Esophagus muscularis mucosa (tissue), 4 donors: Measurements from ENCODE around the gene RBP4. TPM values are rescaled to one million over a fixed set of nuclear protein-coding genes. Genes with fewer than 3 reads are reported as not detected.

Experiments
- DNase-seq: peaks from one replicate; pipeline ENCODE4 v3.0.0-alpha.2; 2017; ENCODE audit errors: extremely low spot score
- H3K27ac ChIP-seq, 4 donors: fragments of 200-600 bp; sonication (generic); replicated peaks in 1 of 4; 1 replicate in 3 of 4; 2 replicates in 1 of 4; pipeline ENCODE4 v1.5.1; 2016 to 2019; ENCODE audit warnings: mild to moderate bottlenecking in 1 of 4
- H3K27me3 ChIP-seq, 4 donors: fragments of 200-600 bp; sonication (generic); one replicate each; pipeline versions ENCODE4 v1.5.1 to v1.6.0; 2016 to 2019
- H3K36me3 ChIP-seq, 4 donors: fragments of 200-600 bp; sonication (generic); one replicate each; pipeline ENCODE4 v1.5.1; 2016 to 2019
- H3K4me1 ChIP-seq, 4 donors: fragments of 200-600 bp; sonication (generic); one replicate each; pipeline ENCODE4 v1.5.1; 2016 to 2019
- H3K4me3 ChIP-seq, 4 donors: fragments of 200-600 bp; sonication (generic); 1 replicate in 2 of 4; 2 replicates in 2 of 4; pipeline ENCODE4 v1.5.1; 2016 to 2019; ENCODE audit warnings: mild to moderate bottlenecking in 4 of 4, moderate library complexity in 1 of 4
- H3K9me3 ChIP-seq, 4 donors: fragments of 200-600 bp; sonication (generic); 1 replicate in 3 of 4; 2 replicates in 1 of 4; pipeline ENCODE4 v1.5.1; 2016 to 2019
- CTCF ChIP-seq, 3 experiments: fragments of 200-600 bp in 2 of 3; fragments of 450-650 bp in 1 of 3; sonication (generic) in 2 of 3; IDR thresholded peaks; one replicate each; pipeline ENCODE4 v1.5.1; 2017 to 2019; ENCODE audit warnings: antibody characterized with exemption in 3 of 3, mild to moderate bottlenecking in 2 of 3, moderate library complexity in 1 of 3
- EP300 ChIP-seq: sonication (generic); formaldehyde crosslinking; IDR thresholded peaks from one replicate; pipeline ENCODE4 v1.6.1; 2017; ENCODE audit warnings: antibody characterized with exemption
- POLR2A ChIP-seq: fragments of 450-650 bp; IDR thresholded peaks from one replicate; pipeline ENCODE4 v1.6.1; 2017; ENCODE audit warnings: antibody characterized with exemption, moderate library complexity, mild to moderate bottlenecking, low read depth
- POLR2AphosphoS5 ChIP-seq, 2 donors: sonication (generic); formaldehyde crosslinking; IDR thresholded peaks; one replicate each; pipeline ENCODE4 v1.6.1; 2017; ENCODE audit warnings: antibody characterized with exemption in 2 of 2
- WGBS: methylation state at CpG from one replicate; pipeline ENCODE4 v1.1.5; 2018; 5-methylcytosine and 5-hydroxymethylcytosine counted together
- intact Hi-C: fragments of 100-400 bp; cut with DNase I; formaldehyde crosslinking; loops from one replicate; pipeline ENCODE4 v1.15.1; 2023
- total RNA-seq, 4 donors: library from RNA; depleted of rRNA; stranded (reverse); fragments of >200 nt; gene quantifications; one replicate each; pipeline versions ENCODE4 v1.1.0 to v1.2.1, GENCODE V29; 2016

RBP4 gene
- total RNA-seq, 4 donors from 2014 or later, result 0.83 to 2.0 (median 0.99) TPM; not detected in 1

DNA sequence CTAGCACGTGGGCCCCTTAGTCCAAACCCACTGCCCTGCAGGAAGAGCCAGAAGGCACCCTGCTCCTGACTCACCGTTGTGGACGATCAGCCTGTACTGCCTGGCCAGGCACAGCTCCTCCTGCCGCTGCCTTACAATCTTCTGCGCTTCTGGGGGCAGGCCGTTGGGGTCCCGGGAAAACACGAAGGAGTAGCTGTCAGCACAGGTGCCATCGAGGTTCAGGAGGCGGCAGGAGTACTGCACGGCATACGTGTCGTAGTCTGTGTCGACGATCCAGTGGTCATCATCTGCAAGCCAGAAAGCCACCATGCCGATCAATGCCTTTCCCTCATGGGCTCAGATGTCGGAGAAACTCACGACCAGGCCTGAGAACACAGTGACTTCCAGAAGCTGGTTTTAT, 7.3 kb downstream of the RBP4 start:
- H3K36me3 ChIP-seq, result no peaks in the 10 kb centered on the region
- DNase-seq, result no peak
- no peak overlapping the region for H3K27ac ChIP-seq
- H3K4me1 ChIP-seq, result no peaks in the 10 kb centered on the region
- H3K4me3 ChIP-seq, result no peak overlapping the region
- H3K27me3 ChIP-seq, result peaks cover 0 to under 1% (median 0%) of the 10 kb centered on the region in 4 donors
- intact Hi-C loops, result no loop called here
- TF ChIP-seq CTCF (IDR thresholded peaks at IDR 0.05) (no peak), POLR2A (no peak), POLR2AphosphoS5 (IDR thresholded peaks at IDR 0.05) (no peak), EP300 (no peak)
- H3K9me3 ChIP-seq, result no peaks in the 10 kb centered on the region
- WGBS, result 89% methylated on average over 12 of the region's 18 CpGs

DNA sequence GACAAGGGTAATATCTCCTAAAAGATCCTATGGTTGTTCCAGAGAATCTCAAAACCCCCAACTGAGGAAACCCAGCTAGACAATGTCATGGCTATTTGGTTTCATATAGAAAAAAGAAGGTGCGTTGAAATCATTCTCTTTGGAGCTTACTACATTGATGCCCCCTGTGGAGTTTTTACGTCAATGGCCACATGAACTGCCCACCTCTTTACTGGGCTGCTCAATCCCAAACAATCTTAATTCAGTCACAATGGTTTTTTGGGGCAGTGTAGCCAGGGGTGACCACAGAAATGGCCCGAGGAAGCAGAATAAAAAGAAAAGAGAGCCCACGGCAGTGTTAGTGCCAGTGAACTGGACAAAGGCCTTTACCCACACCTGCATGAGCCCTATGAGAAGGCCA, 7.8 kb downstream of the RBP4 start:
- no peaks in the 10 kb centered on the region for H3K27me3 ChIP-seq
- intact Hi-C loops, result no loop called here
- no peak for DNase-seq
- H3K27ac ChIP-seq, result no peak overlapping the region
- H3K4me3 ChIP-seq, result no peak overlapping the region
- TF ChIP-seq EP300 (no peak), POLR2A (no peak), POLR2AphosphoS5 (IDR thresholded peaks at IDR 0.05) (no peak), CTCF (IDR thresholded peaks at IDR 0.05) (no peak)
- H3K4me1 ChIP-seq, result no peaks in the 10 kb centered on the region
- no peaks in the 10 kb centered on the region for H3K36me3 ChIP-seq
- WGBS, result 90% methylated on average over 4 of the region's 4 CpGs
- H3K9me3 ChIP-seq, result no peaks in the 10 kb centered on the region

GRCh38 chr10:93591065-93591808, 9.8 kb downstream of the RBP4 start:
- 73% methylated on average over 7 of the region's 8 CpGs for WGBS
- no peak overlapping the region for H3K27ac ChIP-seq
- H3K27me3 ChIP-seq, result no peaks in the 10 kb centered on the region
- TF ChIP-seq POLR2AphosphoS5 (IDR thresholded peaks at IDR 0.05), result no peak
- DNase-seq, result no peak
- intact Hi-C loops, result no loop called here
- no peaks in the 10 kb centered on the region for H3K36me3 ChIP-seq
- H3K4me3 ChIP-seq, result no peak overlapping the region
- no peaks in the 10 kb centered on the region for H3K9me3 ChIP-seq
- no peaks in the 10 kb centered on the region for H3K4me1 ChIP-seq

DNA sequence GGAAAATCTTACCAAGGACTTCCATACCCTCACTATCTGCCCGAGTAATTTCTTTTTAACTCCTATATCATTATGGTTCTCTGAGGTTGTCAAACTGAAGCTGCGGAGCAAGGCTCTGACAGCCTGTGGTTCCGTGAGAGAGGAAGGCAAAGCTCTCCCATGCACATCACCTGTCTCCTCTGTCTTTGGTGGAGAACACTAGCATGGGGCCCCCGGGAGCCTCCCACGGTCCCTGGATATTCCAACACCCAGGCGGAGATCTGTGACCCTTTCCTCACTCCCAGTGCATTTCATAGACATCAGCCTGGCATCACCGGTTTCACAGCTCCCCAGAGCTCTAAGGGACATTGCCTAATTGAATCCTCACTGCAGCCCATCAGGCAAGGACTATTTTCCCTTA, 10.4 kb downstream of the RBP4 start:
- Histone ChIP-seq H3K4me1 (no peaks in the 10 kb centered on the region), H3K27ac (no peak overlapping the region), H3K4me3 (no peak overlapping the region), H3K36me3 (no peaks in the 10 kb centered on the region), H3K27me3 (no peaks in the 10 kb centered on the region), H3K9me3 (no peaks in the 10 kb centered on the region)
- WGBS, result 91% methylated on average over 7 of the region's 7 CpGs
- TF ChIP-seq POLR2AphosphoS5 (IDR thresholded peaks at IDR 0.05) (no peak), CTCF (IDR thresholded peaks at IDR 0.05) (no peak), EP300 (no peak), POLR2A (no peak)
- DNase-seq, result no peak
- intact Hi-C loops, result no loop called here

GRCh38 chr10:93589648-93590562, 11.1 kb downstream of the RBP4 start:
- no peaks in the 10 kb centered on the region for H3K9me3 ChIP-seq
- TF ChIP-seq POLR2AphosphoS5 (IDR thresholded peaks at IDR 0.05) (no peak), POLR2A (no peak), EP300 (no peak), CTCF (IDR thresholded peaks at IDR 0.05) (no peak)
- 92% methylated on average over 15 of the region's 15 CpGs for WGBS
- intact Hi-C loops, result no loop called here
- no peaks in the 10 kb centered on the region for H3K27me3 ChIP-seq
- H3K4me3 ChIP-seq, result no peak overlapping the region
- no peak for DNase-seq
- no peaks in the 10 kb centered on the region for H3K36me3 ChIP-seq
- no peaks in the 10 kb centered on the region for H3K4me1 ChIP-seq
- no peak overlapping the region for H3K27ac ChIP-seq
